ENCODE measurements around the gene TMEM106C.

DNA sequence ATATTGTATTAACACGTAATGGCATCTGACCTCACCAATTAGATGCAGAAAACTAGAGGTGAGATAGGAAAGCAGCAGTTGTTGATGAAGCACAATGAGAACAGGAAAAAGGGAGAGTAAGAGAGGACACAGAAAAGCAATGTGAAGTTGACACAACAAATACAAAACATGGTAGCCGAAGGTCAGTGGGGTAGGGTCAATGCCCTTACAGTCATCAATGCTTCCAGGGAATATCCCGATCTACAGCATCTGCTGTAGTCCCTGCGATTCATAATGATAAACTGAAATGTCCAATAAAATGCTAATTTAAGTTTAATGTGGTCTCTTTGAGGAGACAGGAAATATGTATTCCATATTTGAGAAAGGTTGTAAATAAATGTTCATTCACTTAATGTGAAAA lies 43.8 kb downstream of the TMEM106C start:
- no peak for TF ChIP-seq CTCF (IDR thresholded peaks at IDR 0.05)
- no peak for TF ChIP-seq NR1H2 (CRISPR knock-in tag; IDR thresholded peaks at IDR 0.05)
- TF ChIP-seq, protein P1, sequence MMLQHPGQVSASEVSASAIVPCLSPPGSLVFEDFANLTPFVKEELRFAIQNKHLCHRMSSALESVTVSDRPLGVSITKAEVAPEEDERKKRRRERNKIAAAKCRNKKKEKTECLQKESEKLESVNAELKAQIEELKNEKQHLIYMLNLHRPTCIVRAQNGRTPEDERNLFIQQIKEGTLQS (CRISPR knock-in tag; conservative IDR thresholded peaks at IDR 0.05): no peak
- no peak for TF ChIP-seq TP53 (CRISPR knock-in tag; IDR thresholded peaks at IDR 0.05)
- TF ChIP-seq IRF1 (CRISPR knock-in tag; IDR thresholded peaks at IDR 0.05): no peak
- no peak for TF ChIP-seq SP1 (CRISPR knock-in tag; conservative IDR thresholded peaks at IDR 0.05)
- TF ChIP-seq NR2C2 (CRISPR knock-in tag; IDR thresholded peaks at IDR 0.05): no peak
- no peak for TF ChIP-seq FOXJ3 (CRISPR knock-in tag; IDR thresholded peaks at IDR 0.05; ENCODE audit: borderline replicate concordance)
- TF ChIP-seq ZNF512 (CRISPR knock-in tag; IDR thresholded peaks at IDR 0.05; ENCODE audit: borderline replicate concordance): no peak
- no peak for TF ChIP-seq OVOL2 (CRISPR knock-in tag; IDR thresholded peaks at IDR 0.05; ENCODE audit: borderline replicate concordance)
- no peak for TF ChIP-seq MAX (CRISPR knock-in tag; IDR thresholded peaks at IDR 0.05)
